ENCODE measurements around the gene PPA1.

DNA sequence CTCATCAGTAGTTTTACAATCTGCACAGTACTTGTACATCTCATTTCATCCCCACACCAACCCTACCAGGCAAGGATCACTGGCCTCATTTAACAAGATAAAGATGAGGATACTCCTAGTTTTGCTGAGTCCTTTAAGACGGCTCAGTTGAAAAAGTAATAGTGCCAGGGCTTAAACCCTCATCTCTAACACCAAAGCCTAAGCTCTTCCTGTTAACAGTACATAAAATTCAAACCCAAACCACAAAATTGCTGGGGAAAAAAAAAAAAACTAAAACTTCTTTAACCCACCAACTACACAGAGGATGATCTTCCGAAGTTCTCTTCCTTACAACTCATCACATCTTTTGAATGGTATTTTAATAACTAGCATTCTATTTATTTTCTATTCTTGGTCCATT, 64.2 kb downstream of the PPA1 start:
- TF ChIP-seq POLR2A (IDR thresholded peaks at IDR 0.05) (no peak), POLR2AphosphoS5 (IDR thresholded peaks at IDR 0.05) (no peak)
- TF ChIP-seq, protein P1, sequence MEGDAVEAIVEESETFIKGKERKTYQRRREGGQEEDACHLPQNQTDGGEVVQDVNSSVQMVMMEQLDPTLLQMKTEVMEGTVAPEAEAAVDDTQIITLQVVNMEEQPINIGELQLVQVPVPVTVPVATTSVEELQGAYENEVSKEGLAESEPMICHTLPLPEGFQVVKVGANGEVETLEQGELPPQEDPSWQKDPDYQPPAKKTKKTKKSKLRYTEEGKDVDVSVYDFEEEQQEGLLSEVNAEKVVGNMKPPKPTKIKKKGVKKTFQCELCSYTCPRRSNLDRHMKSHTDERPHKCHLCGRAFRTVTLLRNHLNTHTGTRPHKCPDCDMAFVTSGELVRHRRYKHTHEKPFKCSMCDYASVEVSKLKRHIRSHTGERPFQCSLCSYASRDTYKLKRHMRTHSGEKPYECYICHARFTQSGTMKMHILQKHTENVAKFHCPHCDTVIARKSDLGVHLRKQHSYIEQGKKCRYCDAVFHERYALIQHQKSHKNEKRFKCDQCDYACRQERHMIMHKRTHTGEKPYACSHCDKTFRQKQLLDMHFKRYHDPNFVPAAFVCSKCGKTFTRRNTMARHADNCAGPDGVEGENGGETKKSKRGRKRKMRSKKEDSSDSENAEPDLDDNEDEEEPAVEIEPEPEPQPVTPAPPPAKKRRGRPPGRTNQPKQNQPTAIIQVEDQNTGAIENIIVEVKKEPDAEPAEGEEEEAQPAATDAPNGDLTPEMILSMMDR (IDR thresholded peaks at IDR 0.05): no peak

All from breast epithelium (tissue), 3 donors.